Esophagus muscularis mucosa (tissue), 4 donors: ENCODE results near the gene TUFT1. TPM values are rescaled to one million over a fixed set of nuclear protein-coding genes. Genes with fewer than 3 reads are reported as not detected.

ENCODE experiments used
- DNase-seq: peaks from one replicate; pipeline ENCODE4 v3.0.0-alpha.2; 2017; ENCODE audit errors: extremely low spot score
- H3K27ac ChIP-seq, 4 donors: fragments of 200-600 bp; sonication (generic); replicated peaks in 1 of 4; 1 replicate in 3 of 4; 2 replicates in 1 of 4; pipeline ENCODE4 v1.5.1; 2016 to 2019; ENCODE audit warnings: mild to moderate bottlenecking in 1 of 4
- H3K27me3 ChIP-seq, 4 donors: fragments of 200-600 bp; sonication (generic); one replicate each; pipeline versions ENCODE4 v1.5.1 to v1.6.0; 2016 to 2019
- H3K36me3 ChIP-seq, 4 donors: fragments of 200-600 bp; sonication (generic); one replicate each; pipeline ENCODE4 v1.5.1; 2016 to 2019
- H3K4me1 ChIP-seq, 4 donors: fragments of 200-600 bp; sonication (generic); one replicate each; pipeline ENCODE4 v1.5.1; 2016 to 2019
- H3K4me3 ChIP-seq, 4 donors: fragments of 200-600 bp; sonication (generic); 1 replicate in 2 of 4; 2 replicates in 2 of 4; pipeline ENCODE4 v1.5.1; 2016 to 2019; ENCODE audit warnings: mild to moderate bottlenecking in 4 of 4, moderate library complexity in 1 of 4
- H3K9me3 ChIP-seq, 4 donors: fragments of 200-600 bp; sonication (generic); 1 replicate in 3 of 4; 2 replicates in 1 of 4; pipeline ENCODE4 v1.5.1; 2016 to 2019
- EP300 ChIP-seq: sonication (generic); formaldehyde crosslinking; IDR thresholded peaks from one replicate; pipeline ENCODE4 v1.6.1; 2017; ENCODE audit warnings: antibody characterized with exemption
- POLR2A ChIP-seq: fragments of 450-650 bp; IDR thresholded peaks from one replicate; pipeline ENCODE4 v1.6.1; 2017; ENCODE audit warnings: antibody characterized with exemption, moderate library complexity, mild to moderate bottlenecking, low read depth
- POLR2AphosphoS5 ChIP-seq, 2 donors: sonication (generic); formaldehyde crosslinking; IDR thresholded peaks; one replicate each; pipeline ENCODE4 v1.6.1; 2017; ENCODE audit warnings: antibody characterized with exemption in 2 of 2
- WGBS: methylation state at CpG from one replicate; pipeline ENCODE4 v1.1.5; 2018; 5-methylcytosine and 5-hydroxymethylcytosine counted together
- intact Hi-C: fragments of 100-400 bp; cut with DNase I; formaldehyde crosslinking; loops from one replicate; pipeline ENCODE4 v1.15.1; 2023
- total RNA-seq, 4 donors: library from RNA; depleted of rRNA; stranded (reverse); fragments of >200 nt; gene quantifications; one replicate each; pipeline versions ENCODE4 v1.1.0 to v1.2.1, GENCODE V29; 2016
- TF ChIP-seq, protein P1 (sequence below), 3 experiments: fragments of 200-600 bp in 2 of 3; fragments of 450-650 bp in 1 of 3; sonication (generic) in 2 of 3; IDR thresholded peaks; one replicate each; pipeline ENCODE4 v1.5.1; 2017 to 2019; ENCODE audit warnings: antibody characterized with exemption in 3 of 3, mild to moderate bottlenecking in 2 of 3, moderate library complexity in 1 of 3

The TUFT1 gene
- total RNA-seq, 4 donors from 2014 or later: 10.4 to 24.2 (median 15.9) TPM

GRCh38 chr1:151553659-151554058 lies 13.6 kb downstream of the TUFT1 start:
- TF ChIP-seq EP300: no peak
- TF ChIP-seq, protein P1, sequence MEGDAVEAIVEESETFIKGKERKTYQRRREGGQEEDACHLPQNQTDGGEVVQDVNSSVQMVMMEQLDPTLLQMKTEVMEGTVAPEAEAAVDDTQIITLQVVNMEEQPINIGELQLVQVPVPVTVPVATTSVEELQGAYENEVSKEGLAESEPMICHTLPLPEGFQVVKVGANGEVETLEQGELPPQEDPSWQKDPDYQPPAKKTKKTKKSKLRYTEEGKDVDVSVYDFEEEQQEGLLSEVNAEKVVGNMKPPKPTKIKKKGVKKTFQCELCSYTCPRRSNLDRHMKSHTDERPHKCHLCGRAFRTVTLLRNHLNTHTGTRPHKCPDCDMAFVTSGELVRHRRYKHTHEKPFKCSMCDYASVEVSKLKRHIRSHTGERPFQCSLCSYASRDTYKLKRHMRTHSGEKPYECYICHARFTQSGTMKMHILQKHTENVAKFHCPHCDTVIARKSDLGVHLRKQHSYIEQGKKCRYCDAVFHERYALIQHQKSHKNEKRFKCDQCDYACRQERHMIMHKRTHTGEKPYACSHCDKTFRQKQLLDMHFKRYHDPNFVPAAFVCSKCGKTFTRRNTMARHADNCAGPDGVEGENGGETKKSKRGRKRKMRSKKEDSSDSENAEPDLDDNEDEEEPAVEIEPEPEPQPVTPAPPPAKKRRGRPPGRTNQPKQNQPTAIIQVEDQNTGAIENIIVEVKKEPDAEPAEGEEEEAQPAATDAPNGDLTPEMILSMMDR (IDR thresholded peaks at IDR 0.05): no peak
- TF ChIP-seq POLR2A: no peak
- no peak for TF ChIP-seq POLR2AphosphoS5 (IDR thresholded peaks at IDR 0.05)
- Histone ChIP-seq H3K9me3 (no peaks in the 10 kb centered on the region), H3K4me1 (peaks cover 0 to 11% (median 9%) of the 10 kb centered on the region in 4 donors), H3K4me3 (no peak overlapping the region), H3K27me3 (no peaks in the 10 kb centered on the region), H3K27ac (no peak overlapping the region), H3K36me3 (peaks cover 0 to 4% (median 0%) of the 10 kb centered on the region in 4 donors)
- DNase-seq: no peak
- intact Hi-C loops: no loop called here
- WGBS: 91% methylated on average over 4 of the region's 4 CpGs

DNA sequence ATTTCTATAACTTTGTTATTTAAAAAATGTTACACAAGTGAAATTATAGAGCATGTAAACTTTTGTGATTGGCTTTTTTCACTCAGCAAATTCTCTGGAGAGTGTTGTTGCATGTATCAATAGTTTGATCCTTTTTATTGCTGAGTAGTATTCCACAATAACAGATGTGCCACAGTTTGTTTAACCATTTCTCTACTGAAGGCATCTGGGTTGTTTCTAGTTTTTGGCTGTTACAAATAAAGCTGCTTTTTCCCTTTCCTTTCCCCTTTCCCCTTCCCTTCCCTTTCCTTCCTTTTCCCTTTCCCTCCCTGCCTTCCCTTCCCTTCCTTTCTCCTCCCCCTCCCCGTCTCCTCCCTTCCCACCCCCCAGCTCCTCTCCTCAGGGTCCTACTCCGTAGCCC lies 15.9 kb downstream of the TUFT1 start:
- intact Hi-C loops: no loop called here
- 94% methylated on average over 2 of the region's 2 CpGs for WGBS
- H3K4me3 ChIP-seq: no peak overlapping the region
- H3K36me3 ChIP-seq: peaks cover 0 to 4% (median 0%) of the 10 kb centered on the region in 4 donors
- no peak for DNase-seq
- H3K27ac ChIP-seq: no peak overlapping the region
- TF ChIP-seq EP300 (no peak), POLR2A (no peak), POLR2AphosphoS5 (IDR thresholded peaks at IDR 0.05) (no peak)
- TF ChIP-seq, protein P1 (IDR thresholded peaks at IDR 0.05): no peak
- H3K27me3 ChIP-seq: no peaks in the 10 kb centered on the region
- no peaks in the 10 kb centered on the region for H3K9me3 ChIP-seq
- H3K4me1 ChIP-seq: peaks cover 0 to 6% (median 0%) of the 10 kb centered on the region in 4 donors

DNA sequence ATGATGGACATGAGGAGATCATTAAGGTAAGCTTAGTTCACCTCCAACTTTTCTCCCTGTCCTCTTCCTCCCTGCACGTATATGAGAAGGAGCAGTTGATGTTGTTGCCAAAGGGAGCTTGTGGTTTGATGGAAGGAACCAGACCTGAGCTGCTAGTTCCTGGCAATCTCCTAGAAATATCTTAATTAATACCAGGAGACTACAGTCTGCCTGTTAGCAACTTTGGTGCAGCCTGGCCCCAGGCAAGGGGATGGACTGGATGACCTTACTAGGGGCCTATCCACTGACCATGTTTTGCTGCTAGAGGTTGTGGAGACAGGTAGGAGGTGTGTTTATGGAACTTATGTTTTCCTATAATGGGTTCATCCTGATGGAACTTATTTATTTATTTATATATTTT lies 22.6 kb downstream of the TUFT1 start:
- Histone ChIP-seq H3K27me3 (no peaks in the 10 kb centered on the region), H3K9me3 (no peaks in the 10 kb centered on the region), H3K4me3 (no peak overlapping the region), H3K4me1 (peaks cover 0 to 6% (median 0%) of the 10 kb centered on the region in 4 donors), H3K36me3 (peaks cover 15 to 46% (median 26%) of the 10 kb centered on the region in 4 donors), H3K27ac (no peak overlapping the region)
- DNase-seq: no peak
- intact Hi-C loops: no loop called here
- 75% methylated on average over 1 of the region's 1 CpG for WGBS
- TF ChIP-seq, protein P1 (IDR thresholded peaks at IDR 0.05): no peak
- TF ChIP-seq POLR2A (no peak), POLR2AphosphoS5 (IDR thresholded peaks at IDR 0.05) (no peak), EP300 (no peak)

GRCh38 chr1:151563376-151563775 lies 23.3 kb downstream of the TUFT1 start:
- Histone ChIP-seq H3K4me3 (no peak overlapping the region), H3K27me3 (no peaks in the 10 kb centered on the region), H3K4me1 (peaks cover 0 to 6% (median 0%) of the 10 kb centered on the region in 4 donors), H3K36me3 (peaks cover 15 to 48% (median 27%) of the 10 kb centered on the region in 4 donors), H3K9me3 (no peaks in the 10 kb centered on the region), H3K27ac (no peak overlapping the region)
- 47% methylated on average over 2 of the region's 2 CpGs for WGBS
- intact Hi-C loops: no loop called here
- TF ChIP-seq, protein P1 (IDR thresholded peaks at IDR 0.05): no peak
- no peak for DNase-seq

DNA sequence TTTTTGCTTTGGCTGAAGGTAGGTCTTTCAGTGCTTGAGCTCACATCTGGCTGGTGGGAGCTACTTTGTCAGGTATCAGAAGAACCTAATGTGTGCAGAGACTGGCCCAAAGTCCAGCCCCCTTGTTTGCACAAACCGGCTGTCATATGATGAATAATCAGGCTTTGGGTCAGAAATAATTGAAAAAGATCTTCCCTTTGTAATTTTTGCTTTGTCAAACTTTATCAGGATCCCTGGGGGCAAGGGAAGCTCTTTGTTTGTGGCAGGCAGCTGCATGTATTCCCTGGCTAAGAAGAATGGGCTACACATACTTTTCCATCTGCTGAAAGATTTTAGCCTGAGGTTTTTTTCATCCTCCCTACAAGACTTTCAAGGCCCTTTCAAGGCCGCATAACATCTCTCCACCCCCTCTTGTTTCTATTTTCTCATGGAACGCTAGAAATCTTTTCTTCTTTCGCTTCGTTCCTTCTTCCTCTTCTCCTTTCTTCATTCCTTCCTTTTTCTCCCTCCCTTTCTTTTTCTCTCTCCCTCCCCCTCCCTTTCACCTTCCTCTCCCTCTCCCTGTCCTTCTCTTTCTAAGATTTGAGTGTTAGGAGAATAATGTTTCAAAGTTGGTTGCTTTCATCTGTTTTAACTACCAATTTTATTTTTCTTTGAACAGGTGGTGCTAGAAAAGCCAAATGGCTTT lies 25.5 kb downstream of the TUFT1 start:
- TF ChIP-seq, protein P1 (IDR thresholded peaks at IDR 0.05): no peak
- no peak for TF ChIP-seq POLR2A
- TF ChIP-seq EP300: no peak
- no peak for TF ChIP-seq POLR2AphosphoS5 (IDR thresholded peaks at IDR 0.05)
- Histone ChIP-seq H3K36me3 (peaks cover 15 to 71% (median 39%) of the 10 kb centered on the region in 4 donors), H3K4me1 (no peaks in the 10 kb centered on the region), H3K27me3 (no peaks in the 10 kb centered on the region), H3K9me3 (no peaks in the 10 kb centered on the region), H3K4me3 (no peak overlapping the region), H3K27ac (no peak overlapping the region)
- no peak for DNase-seq
- WGBS: 45% methylated on average over 5 of the region's 5 CpGs
- intact Hi-C loops: no loop called here
